ENCODE results near the gene ASB13. TPM values are rescaled to one million over a fixed set of nuclear protein-coding genes. Genes with fewer than 3 reads are reported as not detected.

ASB13 gene
- polyA plus RNA-seq, 3 donors, result 13.3 to 44.1 (median 37.8) TPM

- no peaks in the 10 kb centered on the region for H3K4me1 ChIP-seq (ENCODE audit: control insufficient read depth in 1 of 2, insufficient read depth in 2 of 2, low read length in 2 of 2)
- Mint-ChIP-seq H3K4me3 (no peak overlapping the region), H3K36me3 (no peaks in the 10 kb centered on the region), H3K9me3 (peaks cover 0 to 2% (median 0%) of the 10 kb centered on the region in 7 donors), H3K4me1 (no peaks in the 10 kb centered on the region), H3K27me3 (ENCODE audit: low read depth in 3 of 3) (peaks cover 2 to 9% (median 3%) of the 10 kb centered on the region in 3 donors), H3K27ac (no peak overlapping the region)
- no peaks in the 10 kb centered on the region for H3K27me3 ChIP-seq (ENCODE audit: control insufficient read depth in 2 of 2, insufficient read depth in 2 of 2, low read length in 2 of 2)
- no peaks in the 10 kb centered on the region for H3K36me3 ChIP-seq (replicated peaks in 1 of 2; ENCODE audit: control insufficient read depth in 1 of 2, insufficient read depth in 2 of 2, low read length in 2 of 2)
- no peaks in the 10 kb centered on the region for H3K79me2 ChIP-seq (ENCODE audit: insufficient read depth, low read length)
- H4K20me1 ChIP-seq (ENCODE audit: insufficient read depth, low read length), result no peaks in the 10 kb centered on the region
- intact Hi-C loops (cut with micrococcal nuclease), result no loop called here
- H3K4me2 ChIP-seq (replicated peaks; ENCODE audit: extremely low read depth, low read length, poor library complexity, severe bottlenecking), result no peak overlapping the region
- no peak overlapping the region for H3K27ac ChIP-seq (ENCODE audit: low read depth in 1 of 2, low read length in 2 of 2)
- TF ChIP-seq, protein P1, sequence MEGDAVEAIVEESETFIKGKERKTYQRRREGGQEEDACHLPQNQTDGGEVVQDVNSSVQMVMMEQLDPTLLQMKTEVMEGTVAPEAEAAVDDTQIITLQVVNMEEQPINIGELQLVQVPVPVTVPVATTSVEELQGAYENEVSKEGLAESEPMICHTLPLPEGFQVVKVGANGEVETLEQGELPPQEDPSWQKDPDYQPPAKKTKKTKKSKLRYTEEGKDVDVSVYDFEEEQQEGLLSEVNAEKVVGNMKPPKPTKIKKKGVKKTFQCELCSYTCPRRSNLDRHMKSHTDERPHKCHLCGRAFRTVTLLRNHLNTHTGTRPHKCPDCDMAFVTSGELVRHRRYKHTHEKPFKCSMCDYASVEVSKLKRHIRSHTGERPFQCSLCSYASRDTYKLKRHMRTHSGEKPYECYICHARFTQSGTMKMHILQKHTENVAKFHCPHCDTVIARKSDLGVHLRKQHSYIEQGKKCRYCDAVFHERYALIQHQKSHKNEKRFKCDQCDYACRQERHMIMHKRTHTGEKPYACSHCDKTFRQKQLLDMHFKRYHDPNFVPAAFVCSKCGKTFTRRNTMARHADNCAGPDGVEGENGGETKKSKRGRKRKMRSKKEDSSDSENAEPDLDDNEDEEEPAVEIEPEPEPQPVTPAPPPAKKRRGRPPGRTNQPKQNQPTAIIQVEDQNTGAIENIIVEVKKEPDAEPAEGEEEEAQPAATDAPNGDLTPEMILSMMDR (IDR thresholded peaks at IDR 0.05), result no peak
- no peaks in the 10 kb centered on the region for H3K9me3 ChIP-seq (replicated peaks in 1 of 2; ENCODE audit: control insufficient read depth in 1 of 2, insufficient read depth in 1 of 2, low read length in 2 of 2)
- no peak for DNase-seq
- H3K9ac ChIP-seq (ENCODE audit: insufficient read depth, low read length, poor library complexity, severe bottlenecking), result no peak overlapping the region
- no peak overlapping the region for H3K4me3 ChIP-seq (replicated peaks in 1 of 3; ENCODE audit: low read depth in 2 of 3, low read length in 3 of 3)
- 89% methylated on average over 5 of the region's 6 CpGs for WGBS (ENCODE audit: insufficient coverage)
- H2AFZ ChIP-seq (ENCODE audit: insufficient read depth, low read depth, low read length, poor library complexity, severe bottlenecking), result no peak overlapping the region
Measured at GRCh38 chr10:5616836-5617235, 49.6 kb downstream of the ASB13 start.

DNA sequence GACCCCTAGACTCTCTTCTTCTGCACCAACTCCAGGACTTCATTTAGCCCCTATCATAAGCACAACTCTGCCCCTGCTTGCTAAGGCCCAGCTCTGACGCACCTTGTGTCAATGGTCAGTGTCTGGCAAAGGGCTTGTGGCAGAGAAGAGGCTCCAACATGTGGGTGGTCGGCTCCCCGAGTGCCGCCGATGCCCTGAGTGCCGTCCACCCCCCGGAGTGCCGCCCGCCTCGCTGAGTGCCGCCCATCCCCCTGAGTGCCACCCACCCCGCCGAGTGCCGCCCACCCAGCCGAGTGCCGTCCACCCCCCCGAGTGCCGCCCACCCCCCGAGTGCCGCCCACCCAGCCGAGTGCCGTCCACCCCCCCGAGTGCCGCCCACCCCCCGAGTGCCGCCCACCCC lies 50.3 kb downstream of the ASB13 start:
- WGBS (ENCODE audit: insufficient coverage), result 100% methylated on average over 1 of the region's 26 CpGs
- no peak overlapping the region for H3K4me2 ChIP-seq (replicated peaks; ENCODE audit: extremely low read depth, low read length, poor library complexity, severe bottlenecking)

More for the DNA sequence above, 50.3 kb downstream of the ASB13 start:
- Histone ChIP-seq H3K36me3 (replicated peaks in 1 of 2; ENCODE audit: control insufficient read depth in 1 of 2, insufficient read depth in 2 of 2, low read length in 2 of 2) (no peaks in the 10 kb centered on the region), H3K9me3 (replicated peaks in 1 of 2; ENCODE audit: control insufficient read depth in 1 of 2, insufficient read depth in 1 of 2, low read length in 2 of 2) (no peaks in the 10 kb centered on the region), H3K9ac (ENCODE audit: insufficient read depth, low read length, poor library complexity, severe bottlenecking) (no peak overlapping the region), H3K27ac (ENCODE audit: low read depth in 1 of 2, low read length in 2 of 2) (no peak overlapping the region), H2AFZ (ENCODE audit: insufficient read depth, low read depth, low read length, poor library complexity, severe bottlenecking) (no peak overlapping the region), H3K79me2 (ENCODE audit: insufficient read depth, low read length) (no peaks in the 10 kb centered on the region), H3K4me1 (ENCODE audit: control insufficient read depth in 1 of 2, insufficient read depth in 2 of 2, low read length in 2 of 2) (no peaks in the 10 kb centered on the region), H4K20me1 (ENCODE audit: insufficient read depth, low read length) (no peaks in the 10 kb centered on the region), H3K4me3 (replicated peaks in 1 of 3; ENCODE audit: low read depth in 2 of 3, low read length in 3 of 3) (no peak overlapping the region), H3K27me3 (ENCODE audit: control insufficient read depth in 2 of 2, insufficient read depth in 2 of 2, low read length in 2 of 2) (no peaks in the 10 kb centered on the region)
- no peak overlapping the region for H3K27ac Mint-ChIP-seq
- H3K9me3 Mint-ChIP-seq, result peaks cover 0 to 2% (median 0%) of the 10 kb centered on the region in 7 donors
- no peak overlapping the region for H3K4me3 Mint-ChIP-seq
- H3K27me3 Mint-ChIP-seq (ENCODE audit: low read depth in 3 of 3), result peaks cover 2 to 10% (median 3%) of the 10 kb centered on the region in 3 donors
- no peaks in the 10 kb centered on the region for H3K36me3 Mint-ChIP-seq
- TF ChIP-seq, protein P1 (IDR thresholded peaks at IDR 0.05), result no peak
- no peak for DNase-seq
- intact Hi-C loops (cut with micrococcal nuclease), result no loop called here
- H3K4me1 Mint-ChIP-seq, result no peaks in the 10 kb centered on the region

Data from CD14-positive monocyte (primary cell).